ENCODE data around the gene C12orf57.

The C12orf57 gene

DNA sequence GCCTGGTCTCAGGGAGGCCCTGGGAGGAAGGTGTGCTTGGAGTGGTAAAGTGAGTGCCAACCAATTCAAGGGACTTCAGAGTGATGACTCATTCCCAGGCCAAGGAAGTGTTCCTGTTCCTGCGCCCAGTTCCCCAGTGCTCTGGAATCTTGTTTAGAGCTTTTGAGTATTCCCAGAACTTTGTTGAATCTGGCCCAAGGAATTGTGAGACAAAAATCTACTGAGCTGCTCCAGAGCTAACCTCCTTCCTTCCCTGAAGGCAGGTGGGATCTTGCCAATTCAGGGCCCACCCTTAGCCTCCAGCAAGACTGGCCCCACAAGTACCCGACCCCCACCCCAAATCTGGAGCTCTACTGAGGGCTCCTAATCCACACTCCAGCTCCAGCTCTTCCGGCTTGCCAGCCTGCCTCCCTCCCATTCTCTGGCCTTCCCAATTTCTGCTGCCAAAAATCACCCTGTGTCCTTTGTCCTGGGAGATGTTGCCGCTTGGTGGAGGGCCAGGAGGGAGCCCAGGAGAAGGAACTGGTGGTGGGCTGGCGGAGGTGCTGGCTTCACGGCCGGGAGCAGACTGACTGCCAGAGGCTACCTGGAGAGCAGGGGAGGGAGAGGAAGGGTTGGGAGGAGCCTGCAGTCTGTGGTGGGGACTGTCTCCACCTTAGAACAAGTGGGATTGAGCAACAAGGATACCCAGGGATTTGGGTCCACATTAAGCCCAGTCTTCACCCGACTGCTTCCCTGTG is 18.1 kb upstream of the C12orf57 start:
- DNase-seq (no peak), ATAC-seq (replicated peaks) (no peak)
- no peak overlapping the region for H3K27ac Mint-ChIP-seq
- H3K27me3 Mint-ChIP-seq = no peaks in the 10 kb centered on the region
- H3K4me1 Mint-ChIP-seq = peaks cover 62 to 85% of the 10 kb centered on the region in 2 donors
- no peaks in the 10 kb centered on the region for H3K9me3 Mint-ChIP-seq
- H3K36me3 Mint-ChIP-seq = peaks cover 3 to 16% of the 10 kb centered on the region in 2 donors
- H3K4me3 Mint-ChIP-seq = peak overlapping the region in 1 of 2 donors; percentile 91

DNA sequence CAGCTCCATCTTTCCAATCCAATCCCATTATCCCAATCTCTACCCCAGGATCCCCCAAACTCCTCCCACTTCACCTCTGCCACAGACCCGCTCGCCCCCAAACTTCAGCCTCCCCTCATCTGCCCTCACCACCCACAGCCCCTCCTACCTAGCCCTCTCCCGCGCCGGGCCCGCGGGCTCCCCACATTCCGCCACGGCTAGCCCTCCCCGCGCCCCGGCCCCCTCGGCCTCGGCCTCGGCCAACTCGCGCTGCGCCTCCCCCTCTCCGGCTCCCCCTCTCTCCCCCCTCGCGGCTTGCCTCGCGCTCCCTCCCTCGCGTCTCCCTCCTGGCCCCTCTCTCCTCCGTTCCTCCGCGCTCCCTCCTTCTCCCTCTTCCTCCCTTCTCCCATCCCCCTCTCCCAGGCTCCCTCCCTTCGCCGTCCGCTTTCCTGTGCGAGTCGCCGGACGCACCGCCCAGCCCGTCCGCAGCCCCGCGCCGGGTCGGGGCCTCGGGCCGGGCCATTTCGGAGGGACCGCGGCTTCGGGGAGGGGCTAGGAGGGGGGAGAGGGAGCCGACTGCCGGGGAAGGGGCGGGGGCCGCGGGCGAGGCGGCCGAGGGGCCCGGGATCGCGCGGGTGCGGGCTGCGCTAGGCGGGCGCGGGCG is 16.3 kb upstream of the C12orf57 start, which contains the start of gene ATN1:
Gene ATN1 (plus strand): TSS at position 581 of the 643 bp plus-strand sequence. CDS start 6,043 bp downstream, outside the sequence.
- DNase-seq = no peak
- ATAC-seq (replicated peaks) = peak; percentile 50 to 52
- Mint-ChIP-seq H3K4me1 (peaks cover 55 to 83% of the 10 kb centered on the region in 2 donors), H3K27me3 (no peaks in the 10 kb centered on the region), H3K4me3 (peak within 1 kb of the TSS; percentile 86 to 91), H3K9me3 (no peaks in the 10 kb centered on the region), H3K27ac (peak within 1 kb of the TSS; percentile 94), H3K36me3 (peaks cover 5 to 15% of the 10 kb centered on the region in 2 donors)

DNA sequence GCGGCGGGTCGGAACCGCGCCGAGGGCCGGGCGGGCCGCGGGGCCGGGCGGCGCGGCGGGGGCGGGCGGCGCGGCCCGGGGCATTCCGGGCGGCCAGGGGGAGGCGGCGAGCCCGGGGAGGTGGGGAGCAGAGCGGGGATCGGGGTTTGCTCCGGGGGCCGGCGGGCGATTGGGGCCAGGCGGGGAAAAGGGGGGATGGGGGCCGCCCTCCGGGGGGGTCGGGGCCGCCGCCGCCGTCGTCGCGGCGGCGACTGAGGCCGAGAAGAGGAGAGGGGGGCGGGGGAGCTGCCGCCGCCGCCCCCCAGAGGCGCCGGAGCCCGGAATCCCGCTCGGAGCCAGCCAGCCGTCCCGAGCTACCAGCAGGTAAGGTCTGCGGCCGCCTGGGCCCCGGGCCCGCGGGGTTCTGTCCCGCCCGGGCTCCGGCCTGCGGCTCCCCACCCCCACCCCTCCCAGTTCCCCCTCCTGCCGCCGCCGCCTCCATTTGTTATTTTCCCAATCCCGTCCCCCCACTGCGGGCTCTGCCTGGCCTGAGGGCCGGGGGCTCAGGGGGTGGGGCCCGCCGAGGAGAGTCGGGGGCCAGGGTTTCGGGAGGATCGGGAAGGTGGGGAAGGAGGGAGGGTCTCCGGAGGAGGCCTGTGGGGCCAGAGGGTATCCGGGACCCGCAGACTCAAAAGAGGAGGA is 15.7 kb upstream of the C12orf57 start:
- peaks cover 2 to 10% of the 10 kb centered on the region in 2 donors for H3K36me3 Mint-ChIP-seq
- H3K27ac Mint-ChIP-seq = peak overlapping the region; percentile 94
- ATAC-seq (replicated peaks) (peak; percentile 10 to 49), DNase-seq (no peak)
- no peaks in the 10 kb centered on the region for H3K9me3 Mint-ChIP-seq
- no peaks in the 10 kb centered on the region for H3K27me3 Mint-ChIP-seq
- peak overlapping the region; percentile 86 to 87 for H3K4me3 Mint-ChIP-seq
- H3K4me1 Mint-ChIP-seq = peaks cover 49 to 80% of the 10 kb centered on the region in 2 donors

DNA sequence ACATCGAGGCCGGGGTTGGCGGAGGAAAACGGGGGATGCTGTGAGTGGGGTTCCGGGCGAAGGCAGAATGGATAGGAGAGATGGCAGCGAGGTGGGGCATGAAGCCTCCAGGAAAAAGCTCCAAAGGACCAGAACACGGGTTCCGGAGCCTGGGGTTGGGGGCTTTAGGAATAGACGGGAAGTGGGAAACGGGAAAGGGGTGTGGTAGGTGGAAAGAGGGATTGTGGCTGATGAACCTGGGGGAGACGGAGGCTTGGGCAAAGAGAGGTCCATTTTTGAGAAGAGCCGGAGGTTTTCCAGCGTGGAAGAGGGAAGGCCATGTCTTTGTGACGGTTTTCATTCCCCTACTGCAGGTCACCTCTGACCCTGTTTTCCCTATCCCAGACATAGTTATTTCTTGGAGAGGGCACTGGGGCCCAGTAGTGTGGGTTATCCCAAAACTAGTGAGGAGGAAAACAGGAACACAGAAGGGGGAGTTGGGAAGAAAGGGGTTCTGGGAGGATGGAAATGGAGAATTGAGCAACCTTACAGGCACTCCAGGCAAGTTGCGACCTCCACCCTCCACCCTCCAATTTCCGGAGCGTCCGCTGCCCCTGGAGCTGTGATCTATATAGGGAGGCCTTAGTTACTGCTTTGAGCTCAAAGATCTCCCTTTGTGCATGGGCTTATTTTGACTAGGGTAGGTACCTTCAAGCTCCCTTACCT is 15.0 kb upstream of the C12orf57 start:
- Mint-ChIP-seq H3K4me1 (peaks cover 46 to 76% of the 10 kb centered on the region in 2 donors), H3K4me3 (peak overlapping the region; percentile 86 to 87), H3K9me3 (no peaks in the 10 kb centered on the region), H3K27ac (peak overlapping the region; percentile 94), H3K36me3 (peaks cover 3 to 13% of the 10 kb centered on the region in 2 donors), H3K27me3 (no peaks in the 10 kb centered on the region)
- DNase-seq (no peak), ATAC-seq (replicated peaks) (no peak)

DNA sequence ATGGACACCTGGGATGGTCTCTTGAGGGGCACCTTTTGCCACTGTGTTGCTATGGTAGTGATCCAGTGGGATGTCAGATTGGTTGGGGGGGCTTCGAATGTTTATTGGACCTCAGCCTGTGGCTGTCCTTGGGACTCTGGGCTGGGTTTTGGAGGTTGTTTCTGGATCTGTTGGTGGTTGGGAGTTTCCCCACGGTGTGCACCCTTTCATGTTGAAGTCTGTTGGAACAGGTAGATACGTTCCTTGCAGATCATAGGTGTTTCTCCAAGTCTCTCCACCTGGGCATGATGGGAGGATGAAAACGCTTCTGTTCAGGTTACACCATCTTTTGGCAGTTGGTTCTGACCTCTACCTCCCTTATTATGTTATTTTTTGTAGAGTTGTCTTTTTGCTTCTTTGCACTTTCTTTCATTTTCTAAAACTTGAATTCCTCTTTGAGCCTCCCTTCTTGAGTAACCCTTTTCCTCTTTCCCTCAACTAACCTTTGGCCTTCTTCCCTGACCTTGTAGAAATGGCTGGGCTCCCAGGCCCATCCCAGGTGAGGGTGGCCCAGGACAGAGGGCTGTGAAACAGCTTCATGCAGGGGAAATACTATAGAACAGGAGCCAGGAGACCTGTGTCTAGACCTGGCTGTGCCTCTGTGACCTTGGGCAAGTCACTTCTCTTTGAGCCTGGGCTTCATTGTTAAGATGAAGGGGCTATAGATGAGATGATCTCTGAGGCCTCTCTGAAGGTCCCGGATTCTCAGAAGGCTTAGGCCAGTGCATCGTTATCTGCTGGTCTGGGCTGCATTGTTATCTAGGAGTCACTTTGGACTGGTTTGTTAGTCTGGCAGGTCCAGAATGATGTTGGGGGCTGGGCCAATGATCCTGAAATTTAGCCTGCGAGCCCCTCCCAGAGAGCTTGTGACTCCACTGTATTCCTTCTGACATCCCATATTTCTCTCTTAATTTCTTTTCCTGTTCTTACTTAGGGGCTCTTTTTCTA is 14.1 kb upstream of the C12orf57 start:
- H3K4me3 Mint-ChIP-seq = peak overlapping the region; percentile 86 to 87
- H3K36me3 Mint-ChIP-seq = peaks cover 7 to 22% of the 10 kb centered on the region in 2 donors
- no peak for DNase-seq
- H3K27ac Mint-ChIP-seq = peak overlapping the region; percentile 94
- no peaks in the 10 kb centered on the region for H3K9me3 Mint-ChIP-seq
- ATAC-seq (replicated peaks) = no peak
- peaks cover 45 to 76% of the 10 kb centered on the region in 2 donors for H3K4me1 Mint-ChIP-seq
- H3K27me3 Mint-ChIP-seq = no peaks in the 10 kb centered on the region

DNA sequence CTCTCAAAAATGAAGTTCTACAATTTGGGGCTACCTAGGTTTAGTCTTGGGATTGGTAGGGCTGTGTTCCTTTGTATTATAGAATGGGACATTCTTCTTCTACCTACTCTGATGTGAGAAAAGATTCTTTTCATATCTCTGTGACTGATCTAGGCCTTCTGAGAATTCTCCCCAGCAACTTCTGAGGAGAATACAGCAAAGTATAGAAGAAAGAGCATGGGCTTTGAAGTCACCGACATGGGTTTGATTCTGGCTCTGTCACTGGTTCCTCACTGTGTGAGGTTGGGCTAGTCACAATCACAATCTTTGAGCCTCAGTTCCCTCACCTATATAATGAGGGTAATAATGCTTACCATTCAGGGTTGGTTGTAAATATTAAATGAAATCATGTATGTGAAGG is 11.1 kb upstream of the C12orf57 start:
- H3K4me1 Mint-ChIP-seq = peaks cover 51 to 75% of the 10 kb centered on the region in 2 donors
- no peaks in the 10 kb centered on the region for H3K27me3 Mint-ChIP-seq
- ATAC-seq (replicated peaks) (no peak), DNase-seq (no peak)
- no peak overlapping the region for H3K4me3 Mint-ChIP-seq
- H3K27ac Mint-ChIP-seq = peak overlapping the region; percentile 2
- H3K9me3 Mint-ChIP-seq = no peaks in the 10 kb centered on the region
- H3K36me3 Mint-ChIP-seq = peaks cover 28 to 41% of the 10 kb centered on the region in 2 donors

DNA sequence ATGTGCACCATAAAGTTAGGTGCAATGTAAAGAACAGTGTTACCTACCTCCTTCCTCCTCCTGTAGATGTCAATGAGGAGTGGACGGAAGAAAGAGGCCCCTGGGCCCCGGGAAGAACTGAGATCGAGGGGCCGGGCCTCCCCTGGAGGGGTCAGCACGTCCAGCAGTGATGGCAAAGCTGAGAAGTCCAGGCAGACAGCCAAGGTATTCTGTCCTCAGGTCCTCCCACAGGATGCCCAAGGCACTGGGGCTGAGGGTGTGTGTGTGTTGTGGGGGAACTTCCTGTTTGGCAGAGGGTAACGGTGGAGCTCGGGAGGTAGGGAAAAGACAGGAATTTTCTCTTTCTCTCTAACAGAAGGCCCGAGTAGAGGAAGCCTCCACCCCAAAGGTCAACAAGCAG is 9.7 kb upstream of the C12orf57 start:
- peak overlapping the region; percentile 89 for H3K27ac Mint-ChIP-seq
- DNase-seq (no peak), ATAC-seq (replicated peaks) (no peak)
- peak overlapping the region in 1 of 2 donors; percentile 21 for H3K4me3 Mint-ChIP-seq
- H3K9me3 Mint-ChIP-seq = no peaks in the 10 kb centered on the region
- no peaks in the 10 kb centered on the region for H3K27me3 Mint-ChIP-seq
- H3K4me1 Mint-ChIP-seq = peaks cover 50 to 78% of the 10 kb centered on the region in 2 donors
- H3K36me3 Mint-ChIP-seq = peaks cover 28 to 45% of the 10 kb centered on the region in 2 donors

DNA sequence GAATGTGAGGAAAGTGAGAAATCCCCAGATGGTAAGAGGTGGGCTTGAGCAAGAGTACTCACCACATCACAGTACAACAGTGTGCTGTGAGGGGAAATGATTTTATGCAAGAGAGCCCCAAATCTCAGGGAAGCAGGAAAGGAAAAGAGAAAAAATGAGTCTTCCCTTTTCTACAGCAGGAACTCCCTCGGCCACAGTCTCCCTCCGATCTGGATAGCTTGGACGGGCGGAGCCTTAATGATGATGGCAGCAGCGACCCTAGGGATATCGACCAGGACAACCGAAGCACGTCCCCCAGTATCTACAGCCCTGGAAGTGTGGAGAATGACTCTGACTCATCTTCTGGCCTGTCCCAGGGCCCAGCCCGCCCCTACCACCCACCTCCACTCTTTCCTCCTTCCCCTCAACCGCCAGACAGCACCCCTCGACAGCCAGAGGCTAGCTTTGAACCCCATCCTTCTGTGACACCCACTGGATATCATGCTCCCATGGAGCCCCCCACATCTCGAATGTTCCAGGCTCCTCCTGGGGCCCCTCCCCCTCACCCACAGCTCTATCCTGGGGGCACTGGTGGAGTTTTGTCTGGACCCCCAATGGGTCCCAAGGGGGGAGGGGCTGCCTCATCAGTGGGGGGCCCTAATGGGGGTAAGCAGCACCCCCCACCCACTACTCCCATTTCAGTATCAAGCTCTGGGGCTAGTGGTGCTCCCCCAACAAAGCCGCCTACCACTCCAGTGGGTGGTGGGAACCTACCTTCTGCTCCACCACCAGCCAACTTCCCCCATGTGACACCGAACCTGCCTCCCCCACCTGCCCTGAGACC is 8.2 kb upstream of the C12orf57 start:
- no peaks in the 10 kb centered on the region for H3K27me3 Mint-ChIP-seq
- DNase-seq = no peak
- no peak for ATAC-seq (replicated peaks)
- peak overlapping the region; percentile 98 for H3K27ac Mint-ChIP-seq
- H3K4me3 Mint-ChIP-seq = peak overlapping the region; percentile 85 to 95
- peaks cover 48 to 69% of the 10 kb centered on the region in 2 donors for H3K4me1 Mint-ChIP-seq
- H3K9me3 Mint-ChIP-seq = no peaks in the 10 kb centered on the region
- H3K36me3 Mint-ChIP-seq = peaks cover 31 to 57% of the 10 kb centered on the region in 2 donors

DNA sequence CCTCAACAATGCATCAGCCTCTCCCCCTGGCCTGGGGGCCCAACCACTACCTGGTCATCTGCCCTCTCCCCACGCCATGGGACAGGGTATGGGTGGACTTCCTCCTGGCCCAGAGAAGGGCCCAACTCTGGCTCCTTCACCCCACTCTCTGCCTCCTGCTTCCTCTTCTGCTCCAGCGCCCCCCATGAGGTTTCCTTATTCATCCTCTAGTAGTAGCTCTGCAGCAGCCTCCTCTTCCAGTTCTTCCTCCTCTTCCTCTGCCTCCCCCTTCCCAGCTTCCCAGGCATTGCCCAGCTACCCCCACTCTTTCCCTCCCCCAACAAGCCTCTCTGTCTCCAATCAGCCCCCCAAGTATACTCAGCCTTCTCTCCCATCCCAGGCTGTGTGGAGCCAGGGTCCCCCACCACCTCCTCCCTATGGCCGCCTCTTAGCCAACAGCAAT is 7.6 kb upstream of the C12orf57 start:
- ATAC-seq (replicated peaks) = no peak
- DNase-seq = no peak
- Mint-ChIP-seq H3K4me3 (peak overlapping the region; percentile 85 to 95), H3K27ac (peak overlapping the region; percentile 98), H3K9me3 (no peaks in the 10 kb centered on the region), H3K36me3 (peaks cover 34 to 61% of the 10 kb centered on the region in 2 donors), H3K4me1 (peaks cover 50 to 66% of the 10 kb centered on the region in 2 donors), H3K27me3 (no peaks in the 10 kb centered on the region)

DNA sequence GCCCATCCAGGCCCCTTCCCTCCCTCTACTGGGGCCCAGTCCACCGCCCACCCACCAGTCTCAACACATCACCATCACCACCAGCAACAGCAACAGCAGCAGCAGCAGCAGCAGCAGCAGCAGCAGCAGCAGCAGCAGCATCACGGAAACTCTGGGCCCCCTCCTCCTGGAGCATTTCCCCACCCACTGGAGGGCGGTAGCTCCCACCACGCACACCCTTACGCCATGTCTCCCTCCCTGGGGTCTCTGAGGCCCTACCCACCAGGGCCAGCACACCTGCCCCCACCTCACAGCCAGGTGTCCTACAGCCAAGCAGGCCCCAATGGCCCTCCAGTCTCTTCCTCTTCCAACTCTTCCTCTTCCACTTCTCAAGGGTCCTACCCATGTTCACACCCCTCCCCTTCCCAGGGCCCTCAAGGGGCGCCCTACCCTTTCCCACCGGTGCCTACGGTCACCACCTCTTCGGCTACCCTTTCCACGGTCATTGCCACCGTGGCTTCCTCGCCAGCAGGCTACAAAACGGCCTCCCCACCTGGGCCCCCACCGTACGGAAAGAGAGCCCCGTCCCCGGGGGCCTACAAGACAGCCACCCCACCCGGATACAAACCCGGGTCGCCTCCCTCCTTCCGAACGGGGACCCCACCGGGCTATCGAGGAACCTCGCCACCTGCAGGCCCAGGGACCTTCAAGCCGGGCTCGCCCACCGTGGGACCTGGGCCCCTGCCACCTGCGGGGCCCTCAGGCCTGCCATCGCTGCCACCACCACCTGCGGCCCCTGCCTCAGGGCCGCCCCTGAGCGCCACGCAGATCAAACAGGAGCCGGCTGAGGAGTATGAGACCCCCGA is 7.0 kb upstream of the C12orf57 start:
- H3K27ac Mint-ChIP-seq = peak overlapping the region; percentile 98
- no peaks in the 10 kb centered on the region for H3K27me3 Mint-ChIP-seq
- H3K4me3 Mint-ChIP-seq = peak overlapping the region; percentile 85 to 95
- H3K9me3 Mint-ChIP-seq = no peaks in the 10 kb centered on the region
- H3K4me1 Mint-ChIP-seq = peaks cover 52 to 70% of the 10 kb centered on the region in 2 donors
- peaks cover 37 to 67% of the 10 kb centered on the region in 2 donors for H3K36me3 Mint-ChIP-seq
- ATAC-seq (replicated peaks) = peak; percentile 28 to 49
- DNase-seq = peak; percentile 67

DNA sequence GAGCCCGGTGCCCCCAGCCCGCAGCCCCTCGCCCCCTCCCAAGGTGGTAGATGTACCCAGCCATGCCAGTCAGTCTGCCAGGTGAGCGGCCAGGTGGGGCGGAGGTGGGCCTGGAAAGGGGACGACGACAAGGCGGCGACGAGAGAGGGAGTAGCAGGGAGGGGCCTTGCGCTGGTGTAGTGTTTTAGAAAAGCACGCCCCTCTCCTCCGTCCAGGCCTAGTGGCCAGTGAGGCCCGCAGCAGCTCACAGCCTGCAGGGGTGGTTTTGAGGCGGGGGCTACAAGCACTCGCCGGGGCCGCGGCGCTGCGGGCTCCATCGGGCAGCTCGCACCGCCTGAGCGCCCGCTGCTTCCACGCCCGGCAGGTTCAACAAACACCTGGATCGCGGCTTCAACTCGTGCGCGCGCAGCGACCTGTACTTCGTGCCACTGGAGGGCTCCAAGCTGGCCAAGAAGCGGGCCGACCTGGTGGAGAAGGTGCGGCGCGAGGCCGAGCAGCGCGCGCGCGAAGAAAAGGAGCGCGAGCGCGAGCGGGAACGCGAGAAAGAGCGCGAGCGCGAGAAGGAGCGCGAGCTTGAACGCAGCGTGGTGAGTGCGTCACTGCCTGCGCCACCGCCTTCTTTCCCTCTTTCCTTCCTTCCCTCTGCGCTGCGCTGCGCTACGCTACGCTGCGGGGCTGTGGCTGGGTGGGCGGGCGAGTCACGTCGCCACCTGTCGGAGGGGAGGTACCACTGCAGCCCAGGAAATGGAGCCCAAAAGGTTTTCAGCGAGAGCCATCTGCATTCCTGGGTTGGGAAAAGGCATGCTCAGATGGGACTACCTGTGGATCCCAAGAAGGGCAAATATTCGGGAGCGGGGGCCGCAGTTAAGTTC is 6.1 kb upstream of the C12orf57 start:
- H3K4me3 Mint-ChIP-seq = peak overlapping the region; percentile 85 to 95
- H3K4me1 Mint-ChIP-seq = peaks cover 54 to 71% of the 10 kb centered on the region in 2 donors
- peak overlapping the region; percentile 98 for H3K27ac Mint-ChIP-seq
- peak; percentile 91 for DNase-seq
- H3K27me3 Mint-ChIP-seq = no peaks in the 10 kb centered on the region
- ATAC-seq (replicated peaks) = peak; percentile 92 to 95
- no peaks in the 10 kb centered on the region for H3K9me3 Mint-ChIP-seq
- H3K36me3 Mint-ChIP-seq = peaks cover 37 to 70% of the 10 kb centered on the region in 2 donors

Data from stimulated activated naive B cell treated with anti-CD40 and anti-IgM and Interleukin-4, amounts not matched to agents 10 μg/mL and 1 μg/mL and 100 μg/mL, for 72 hours (primary cell).